ENCODE measurements around the gene CAMK2D.

CAMK2D gene

GRCh38 chr4:113762186-113763028 lies 869 bp upstream of the CAMK2D start:
- H3K27me3 ChIP-seq (ENCODE audit: control insufficient read depth, insufficient read depth, low read length): peaks cover 23% of the 10 kb centered on the region
- H3K4me1 ChIP-seq (ENCODE audit: control insufficient read depth, insufficient read depth, low read length): no peaks in the 10 kb centered on the region
- H3K36me3 ChIP-seq (ENCODE audit: control insufficient read depth, insufficient read depth, low read length): no peaks in the 10 kb centered on the region
- H3K4me3 ChIP-seq (ENCODE audit: low read depth, low read length): peak overlapping the region; percentile 75
- no peaks in the 10 kb centered on the region for H3K9me3 ChIP-seq (ENCODE audit: control insufficient read depth, insufficient read depth, low read length)
- peak overlapping the region; percentile 94 for H3K9ac ChIP-seq (ENCODE audit: low read depth, low read length)

- H3K27me3 ChIP-seq (ENCODE audit: control insufficient read depth, insufficient read depth, low read length): peaks cover 23% of the 10 kb centered on the region
- peaks cover under 1% of the 10 kb centered on the region for H3K4me1 ChIP-seq (ENCODE audit: control insufficient read depth, insufficient read depth, low read length)
- no peaks in the 10 kb centered on the region for H3K9me3 ChIP-seq (ENCODE audit: control insufficient read depth, insufficient read depth, low read length)
- H3K9ac ChIP-seq (ENCODE audit: low read depth, low read length): no peak overlapping the region
- no peaks in the 10 kb centered on the region for H3K36me3 ChIP-seq (ENCODE audit: control insufficient read depth, insufficient read depth, low read length)
- peak overlapping the region; percentile 75 for H3K4me3 ChIP-seq (ENCODE audit: low read depth, low read length)
These were observed 531 bp downstream of the CAMK2D start for GRCh38 chr4:113760795-113761619.

GRCh38 chr4:113760094-113760794 lies 1.3 kb downstream of the CAMK2D start:
- H3K9ac ChIP-seq (ENCODE audit: low read depth, low read length): no peak overlapping the region
- H3K36me3 ChIP-seq (ENCODE audit: control insufficient read depth, insufficient read depth, low read length): no peaks in the 10 kb centered on the region
- H3K27me3 ChIP-seq (ENCODE audit: control insufficient read depth, insufficient read depth, low read length): peaks cover 23% of the 10 kb centered on the region
- H3K4me3 ChIP-seq (ENCODE audit: low read depth, low read length): peak overlapping the region; percentile 75
- H3K9me3 ChIP-seq (ENCODE audit: control insufficient read depth, insufficient read depth, low read length): no peaks in the 10 kb centered on the region
- peaks cover 4% of the 10 kb centered on the region for H3K4me1 ChIP-seq (ENCODE audit: control insufficient read depth, insufficient read depth, low read length)

GRCh38 chr4:113759696-113760093 lies 1.8 kb downstream of the CAMK2D start:
- Histone ChIP-seq H3K27me3 (ENCODE audit: control insufficient read depth, insufficient read depth, low read length) (peaks cover 23% of the 10 kb centered on the region), H3K9ac (ENCODE audit: low read depth, low read length) (no peak overlapping the region), H3K9me3 (ENCODE audit: control insufficient read depth, insufficient read depth, low read length) (no peaks in the 10 kb centered on the region), H3K4me3 (ENCODE audit: low read depth, low read length) (peak overlapping the region; percentile 75), H3K4me1 (ENCODE audit: control insufficient read depth, insufficient read depth, low read length) (peaks cover 4% of the 10 kb centered on the region), H3K36me3 (ENCODE audit: control insufficient read depth, insufficient read depth, low read length) (no peaks in the 10 kb centered on the region)

- H3K9ac ChIP-seq (ENCODE audit: low read depth, low read length): no peak overlapping the region
- no peaks in the 10 kb centered on the region for H3K36me3 ChIP-seq (ENCODE audit: control insufficient read depth, insufficient read depth, low read length)
- no peak overlapping the region for H3K4me3 ChIP-seq (ENCODE audit: low read depth, low read length)
These were observed 3.2 kb downstream of the CAMK2D start for GRCh38 chr4:113758372-113758771.

GRCh38 chr4:113757486-113757885 lies 4.1 kb downstream of the CAMK2D start:
- H3K9ac ChIP-seq (ENCODE audit: low read depth, low read length): no peak overlapping the region
- no peaks in the 10 kb centered on the region for H3K9me3 ChIP-seq (ENCODE audit: control insufficient read depth, insufficient read depth, low read length)
- peaks cover 23% of the 10 kb centered on the region for H3K27me3 ChIP-seq (ENCODE audit: control insufficient read depth, insufficient read depth, low read length)
- peaks cover 4% of the 10 kb centered on the region for H3K4me1 ChIP-seq (ENCODE audit: control insufficient read depth, insufficient read depth, low read length)
- no peak overlapping the region for H3K4me3 ChIP-seq (ENCODE audit: low read depth, low read length)
- no peaks in the 10 kb centered on the region for H3K36me3 ChIP-seq (ENCODE audit: control insufficient read depth, insufficient read depth, low read length)

More at GRCh38 chr4:113758372-113758771, 3.2 kb downstream of the CAMK2D start:
- Histone ChIP-seq H3K27me3 (ENCODE audit: control insufficient read depth, insufficient read depth, low read length) (peaks cover 23% of the 10 kb centered on the region), H3K9me3 (ENCODE audit: control insufficient read depth, insufficient read depth, low read length) (no peaks in the 10 kb centered on the region), H3K4me1 (ENCODE audit: control insufficient read depth, insufficient read depth, low read length) (peaks cover 4% of the 10 kb centered on the region)

GRCh38 chr4:113756005-113756410 lies 5.5 kb downstream of the CAMK2D start:
- peaks cover 23% of the 10 kb centered on the region for H3K27me3 ChIP-seq (ENCODE audit: control insufficient read depth, insufficient read depth, low read length)
- H3K4me3 ChIP-seq (ENCODE audit: low read depth, low read length): no peak overlapping the region
- H3K9ac ChIP-seq (ENCODE audit: low read depth, low read length): no peak overlapping the region
- H3K4me1 ChIP-seq (ENCODE audit: control insufficient read depth, insufficient read depth, low read length): peaks cover 4% of the 10 kb centered on the region
- no peaks in the 10 kb centered on the region for H3K36me3 ChIP-seq (ENCODE audit: control insufficient read depth, insufficient read depth, low read length)
- no peaks in the 10 kb centered on the region for H3K9me3 ChIP-seq (ENCODE audit: control insufficient read depth, insufficient read depth, low read length)

GRCh38 chr4:113750734-113751133 lies 10.8 kb downstream of the CAMK2D start:
- no peaks in the 10 kb centered on the region for H3K36me3 ChIP-seq (ENCODE audit: control insufficient read depth, insufficient read depth, low read length)

GRCh38 chr4:113750296-113750695 lies 11.2 kb downstream of the CAMK2D start:
- no peaks in the 10 kb centered on the region for H3K4me1 ChIP-seq (ENCODE audit: control insufficient read depth, insufficient read depth, low read length)
- H3K36me3 ChIP-seq (ENCODE audit: control insufficient read depth, insufficient read depth, low read length): no peaks in the 10 kb centered on the region
- H3K27me3 ChIP-seq (ENCODE audit: control insufficient read depth, insufficient read depth, low read length): no peaks in the 10 kb centered on the region
- H3K4me3 ChIP-seq (ENCODE audit: low read depth, low read length): no peak overlapping the region
- H3K9me3 ChIP-seq (ENCODE audit: control insufficient read depth, insufficient read depth, low read length): no peaks in the 10 kb centered on the region
- no peak overlapping the region for H3K9ac ChIP-seq (ENCODE audit: low read depth, low read length)

More at GRCh38 chr4:113750734-113751133, 10.8 kb downstream of the CAMK2D start:
- H3K9ac ChIP-seq (ENCODE audit: low read depth, low read length): no peak overlapping the region
- H3K4me1 ChIP-seq (ENCODE audit: control insufficient read depth, insufficient read depth, low read length): peaks cover under 1% of the 10 kb centered on the region
- no peaks in the 10 kb centered on the region for H3K9me3 ChIP-seq (ENCODE audit: control insufficient read depth, insufficient read depth, low read length)
- H3K4me3 ChIP-seq (ENCODE audit: low read depth, low read length): no peak overlapping the region
- H3K27me3 ChIP-seq (ENCODE audit: control insufficient read depth, insufficient read depth, low read length): no peaks in the 10 kb centered on the region

- Histone ChIP-seq H3K4me1 (ENCODE audit: control insufficient read depth, insufficient read depth, low read length) (no peaks in the 10 kb centered on the region), H3K36me3 (ENCODE audit: control insufficient read depth, insufficient read depth, low read length) (no peaks in the 10 kb centered on the region), H3K4me3 (ENCODE audit: low read depth, low read length) (no peak overlapping the region), H3K9me3 (ENCODE audit: control insufficient read depth, insufficient read depth, low read length) (no peaks in the 10 kb centered on the region), H3K27me3 (ENCODE audit: control insufficient read depth, insufficient read depth, low read length) (no peaks in the 10 kb centered on the region), H3K9ac (ENCODE audit: low read depth, low read length) (no peak overlapping the region)
These were observed 12.4 kb downstream of the CAMK2D start for GRCh38 chr4:113749178-113749577.

- Histone ChIP-seq H3K36me3 (ENCODE audit: control insufficient read depth, insufficient read depth, low read length) (no peaks in the 10 kb centered on the region), H3K27me3 (ENCODE audit: control insufficient read depth, insufficient read depth, low read length) (no peaks in the 10 kb centered on the region), H3K4me3 (ENCODE audit: low read depth, low read length) (no peak overlapping the region), H3K9ac (ENCODE audit: low read depth, low read length) (no peak overlapping the region), H3K9me3 (ENCODE audit: control insufficient read depth, insufficient read depth, low read length) (no peaks in the 10 kb centered on the region), H3K4me1 (ENCODE audit: control insufficient read depth, insufficient read depth, low read length) (no peaks in the 10 kb centered on the region)
These were observed 13.6 kb downstream of the CAMK2D start for GRCh38 chr4:113747949-113748348.

All from iPS-15b (cell line).